ENCODE measurements around the gene DNAJC11.
"Not testable (repeated sequence)": the region's sequence is repeated elsewhere in the genome, so short reads cannot be mapped to it uniquely, and the experiment has no call there.

DNAJC11 gene

GRCh38 chr1:6701437-6702153, at the start of gene DNAJC11:
Gene DNAJC11 (minus strand): TSS chr1:6701816. CDS start chr1:6701800, 16 bp downstream.
- no peak for DNase-seq

- DNase-seq = no peak
These were observed 48.9 kb upstream of the DNAJC11 start for GRCh38 chr1:6750490-6750889.

DNA sequence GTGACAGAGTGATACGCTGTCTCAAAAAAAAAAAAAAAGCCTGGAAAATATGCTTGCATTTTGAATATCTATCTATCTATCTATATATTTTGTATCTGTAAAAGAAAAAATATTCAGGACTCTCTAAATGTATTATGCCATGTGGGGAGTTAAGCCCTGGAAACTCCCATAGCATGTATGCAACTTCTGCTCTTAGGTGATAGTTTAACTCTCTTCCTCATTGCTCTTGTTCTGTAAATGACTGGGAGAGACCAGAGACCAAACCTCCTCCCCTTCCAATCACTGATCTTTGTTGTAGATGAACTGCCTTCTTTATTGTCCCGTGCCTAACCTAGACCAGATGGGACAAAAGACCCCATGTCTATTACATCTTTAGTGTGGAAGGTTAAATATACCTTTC, 46.1 kb upstream of the DNAJC11 start:
- no peak for DNase-seq

- DNase-seq = no peak
These were observed 43.5 kb upstream of the DNAJC11 start for GRCh38 chr1:6745073-6745472.

- peak; percentile 71 for DNase-seq
These were observed 41.8 kb upstream of the DNAJC11 start for GRCh38 chr1:6743189-6744101.

- DNase-seq = not testable (repeated sequence)
These were observed 41.1 kb upstream of the DNAJC11 start for GRCh38 chr1:6742676-6743188.

GRCh38 chr1:6738987-6739676, 37.5 kb upstream of the DNAJC11 start:
- no peak for DNase-seq

- DNase-seq = no peak
These were observed 31.3 kb upstream of the DNAJC11 start for GRCh38 chr1:6732942-6733341.

GRCh38 chr1:6731905-6732304, 30.3 kb upstream of the DNAJC11 start:
- DNase-seq = no peak

DNA sequence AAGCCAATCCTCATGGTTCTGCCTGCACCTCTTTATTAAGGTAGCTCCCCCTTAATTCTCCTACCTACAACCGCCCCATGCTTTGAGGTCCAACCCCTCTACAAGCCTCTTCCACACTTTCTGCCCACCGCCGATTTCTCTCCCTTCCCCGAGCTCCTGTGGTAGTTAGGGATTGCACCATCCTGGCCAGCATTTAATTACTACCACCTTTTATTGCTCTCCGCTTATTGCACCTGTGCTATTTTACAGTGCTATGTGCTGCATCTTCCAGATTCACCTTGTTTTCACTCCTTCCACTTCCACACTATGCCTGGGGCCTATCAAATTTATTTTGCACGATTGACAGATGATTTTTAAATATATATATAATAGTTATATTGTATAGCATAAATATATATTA, 29.3 kb upstream of the DNAJC11 start:
- DNase-seq = no peak

GRCh38 chr1:6730473-6730872, 28.9 kb upstream of the DNAJC11 start:
- no peak for DNase-seq

GRCh38 chr1:6727535-6727934, 25.9 kb upstream of the DNAJC11 start:
- no peak for DNase-seq

- DNase-seq = no peak
These were observed 24.6 kb upstream of the DNAJC11 start for GRCh38 chr1:6726253-6726652.

- DNase-seq = no peak
These were observed 23.0 kb upstream of the DNAJC11 start for GRCh38 chr1:6724517-6725141.

DNA sequence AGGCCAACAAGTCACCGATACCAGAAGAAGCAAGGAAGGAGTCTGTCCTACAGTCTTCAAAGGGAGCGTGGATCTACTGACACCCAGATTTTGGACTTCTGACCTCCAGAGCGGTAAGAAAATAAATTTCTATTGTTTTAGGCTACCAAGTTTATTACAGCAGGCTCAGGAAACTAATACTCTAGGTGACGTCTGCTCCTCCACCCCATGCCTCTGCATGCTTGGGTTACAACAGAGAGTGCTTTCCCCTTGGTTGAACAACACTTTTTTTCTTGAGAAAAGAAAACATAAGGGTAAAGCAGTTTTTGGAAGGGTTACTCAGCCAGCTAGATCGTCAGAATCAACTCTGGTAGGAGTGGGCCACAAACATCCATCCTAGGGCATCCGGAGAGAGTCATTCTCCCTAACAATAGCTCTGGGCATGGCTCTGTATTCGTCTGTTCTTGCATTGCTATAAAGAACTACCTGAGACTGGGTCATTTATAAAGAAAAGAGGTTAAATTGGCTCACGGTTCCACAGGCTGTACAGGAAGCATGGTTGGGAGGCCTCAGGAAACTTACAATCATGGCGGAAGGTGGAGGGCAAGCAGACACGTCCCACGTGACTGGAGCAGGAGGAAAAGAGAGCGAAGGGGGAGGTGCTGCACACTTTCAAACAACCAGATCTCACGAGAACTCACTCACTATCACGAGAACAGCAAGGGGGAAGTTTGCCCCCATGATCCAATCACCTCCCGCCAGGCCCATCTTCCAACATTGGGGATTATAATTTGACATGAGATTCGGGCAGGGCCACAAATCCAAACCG, 22.2 kb upstream of the DNAJC11 start:
- no peak for DNase-seq

DNA sequence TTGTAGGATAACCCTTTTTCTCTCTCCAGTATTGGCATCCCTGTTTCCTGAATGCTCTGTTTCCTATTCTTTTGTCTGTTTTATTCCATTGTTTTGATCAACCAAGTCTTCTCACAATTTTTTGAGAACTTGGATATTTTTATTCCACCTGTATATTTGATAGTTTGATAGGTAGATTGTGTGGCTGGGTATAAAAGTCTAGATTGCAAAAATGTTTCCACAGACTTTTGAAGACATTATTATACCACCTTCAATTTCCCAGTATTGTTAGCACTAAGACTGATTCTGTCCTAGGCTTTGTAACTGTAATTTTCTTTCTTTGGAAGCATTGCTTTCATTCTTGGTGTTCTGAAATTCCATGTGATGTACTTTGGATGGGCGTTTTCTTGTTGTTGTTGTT, 9.6 kb upstream of the DNAJC11 start:
- DNase-seq = no peak

- no peak for DNase-seq
These were observed 3.1 kb upstream of the DNAJC11 start for GRCh38 chr1:6704746-6705145.

DNA sequence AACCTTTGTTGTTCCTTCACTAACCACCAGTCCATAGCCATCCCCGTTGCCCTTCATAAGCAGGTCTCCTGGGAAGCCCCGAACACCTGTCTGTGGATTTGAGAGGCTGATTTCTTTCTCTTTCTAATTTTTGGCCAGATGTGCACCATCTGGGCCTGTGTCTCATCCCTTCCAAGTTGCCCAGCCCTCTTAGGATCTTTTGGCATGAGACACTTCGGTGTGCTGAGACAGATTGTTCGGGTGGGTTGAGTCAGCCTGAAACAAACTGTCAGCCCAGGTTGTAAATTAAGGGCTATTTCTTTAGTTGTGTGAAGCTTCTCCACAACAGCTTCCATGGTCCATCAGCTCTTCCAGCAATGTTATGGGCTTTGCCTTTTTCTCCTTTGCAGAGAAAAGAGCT, 1.4 kb upstream of the DNAJC11 start:
- no peak for DNase-seq

- DNase-seq = no peak
These were observed 671 bp downstream of the DNAJC11 start for GRCh38 chr1:6700853-6701436.

- not testable (repeated sequence) for DNase-seq
These were observed 1.7 kb downstream of the DNAJC11 start for GRCh38 chr1:6699915-6700314.

GRCh38 chr1:6695868-6696267, 5.7 kb downstream of the DNAJC11 start:
- DNase-seq = no peak
